ENCODE results near the gene FBXW11.
"Not testable (repeated sequence)": the region's sequence is repeated elsewhere in the genome, so short reads cannot be mapped to it uniquely, and the experiment has no call there.

FBXW11 gene

DNA sequence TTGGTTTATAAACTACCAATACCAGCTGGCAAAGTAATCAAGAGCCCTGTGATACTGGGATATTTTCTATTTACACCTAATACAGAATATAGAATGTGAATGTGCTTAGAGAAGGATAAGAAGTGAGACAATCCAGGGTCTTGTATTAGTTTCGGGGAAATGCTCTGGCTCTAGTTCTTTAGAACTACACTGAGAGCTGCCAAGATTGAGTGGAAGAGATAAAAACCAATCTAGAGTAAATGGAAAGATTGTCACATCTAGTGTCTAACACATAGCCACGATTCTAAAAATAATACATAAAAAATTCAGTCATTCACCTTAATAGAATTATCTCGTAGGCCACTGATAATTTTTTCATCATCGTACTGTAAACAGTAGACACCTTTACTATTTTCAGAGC lies 115.3 kb downstream of the FBXW11 start:
- no peaks in the 10 kb centered on the region for H3K79me2 ChIP-seq (ENCODE audit: insufficient read depth, low read length)
- no peak overlapping the region for H2AFZ ChIP-seq (ENCODE audit: low read length)
- H3K27me3 ChIP-seq (ENCODE audit: insufficient read depth, low read length, poor library complexity, severe bottlenecking), result no peaks in the 10 kb centered on the region
- H3K9me2 ChIP-seq (replicated peaks; ENCODE audit: low read depth, low read length), result no peaks in the 10 kb centered on the region
- H3K4me1 ChIP-seq (ENCODE audit: insufficient read depth, low read length, poor library complexity, severe bottlenecking), result no peaks in the 10 kb centered on the region
- no peak overlapping the region for H3K4me2 ChIP-seq (ENCODE audit: low read depth, low read length, poor library complexity, severe bottlenecking)
- no peaks in the 10 kb centered on the region for H3F3A ChIP-seq (ENCODE audit: low read depth)
- no peak overlapping the region for H3K9ac ChIP-seq (ENCODE audit: low read depth, low read length, poor library complexity, severe bottlenecking)
- H3K9me3 ChIP-seq (ENCODE audit: insufficient read depth, low read depth, low read length), result no peaks in the 10 kb centered on the region
- H3K36me3 ChIP-seq (ENCODE audit: insufficient read depth, low read length), result 0 out of 2 replicates have a peak, but pooled peaks cover 17% of the 10 kb centered on the region
- H4K20me1 ChIP-seq (ENCODE audit: insufficient read depth, low read length, poor library complexity, severe bottlenecking), result no peaks in the 10 kb centered on the region
- TF ChIP-seq, protein P1, sequence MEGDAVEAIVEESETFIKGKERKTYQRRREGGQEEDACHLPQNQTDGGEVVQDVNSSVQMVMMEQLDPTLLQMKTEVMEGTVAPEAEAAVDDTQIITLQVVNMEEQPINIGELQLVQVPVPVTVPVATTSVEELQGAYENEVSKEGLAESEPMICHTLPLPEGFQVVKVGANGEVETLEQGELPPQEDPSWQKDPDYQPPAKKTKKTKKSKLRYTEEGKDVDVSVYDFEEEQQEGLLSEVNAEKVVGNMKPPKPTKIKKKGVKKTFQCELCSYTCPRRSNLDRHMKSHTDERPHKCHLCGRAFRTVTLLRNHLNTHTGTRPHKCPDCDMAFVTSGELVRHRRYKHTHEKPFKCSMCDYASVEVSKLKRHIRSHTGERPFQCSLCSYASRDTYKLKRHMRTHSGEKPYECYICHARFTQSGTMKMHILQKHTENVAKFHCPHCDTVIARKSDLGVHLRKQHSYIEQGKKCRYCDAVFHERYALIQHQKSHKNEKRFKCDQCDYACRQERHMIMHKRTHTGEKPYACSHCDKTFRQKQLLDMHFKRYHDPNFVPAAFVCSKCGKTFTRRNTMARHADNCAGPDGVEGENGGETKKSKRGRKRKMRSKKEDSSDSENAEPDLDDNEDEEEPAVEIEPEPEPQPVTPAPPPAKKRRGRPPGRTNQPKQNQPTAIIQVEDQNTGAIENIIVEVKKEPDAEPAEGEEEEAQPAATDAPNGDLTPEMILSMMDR (conservative IDR thresholded peaks at IDR 0.05; ENCODE audit: low read length), result no peak
- TF ChIP-seq EZH2phosphoT487 (IDR thresholded peaks at IDR 0.05; ENCODE audit: borderline replicate concordance), result no peak
- H3K4me3 ChIP-seq (ENCODE audit: low read length, poor library complexity, severe bottlenecking), result no peak overlapping the region

DNA sequence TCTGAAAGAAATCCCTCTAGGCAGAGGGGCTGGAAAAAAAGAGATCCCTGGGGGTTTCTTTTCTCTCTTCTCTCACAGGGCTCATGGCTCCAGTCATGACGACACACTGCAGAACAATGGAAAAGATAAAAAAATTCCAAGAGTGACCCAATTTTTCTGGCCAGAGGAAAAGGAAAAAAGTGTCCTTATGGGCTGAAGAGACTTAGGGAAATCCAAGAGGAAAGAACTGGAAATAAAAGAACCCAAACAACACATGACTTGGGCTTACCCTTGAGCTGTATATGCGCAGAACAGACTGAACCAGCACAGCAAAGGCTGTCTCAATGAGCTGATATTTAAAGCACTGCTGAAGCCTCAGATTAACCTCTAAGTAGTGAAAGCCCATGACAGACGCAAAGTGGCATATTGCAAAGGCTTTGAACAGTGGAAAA lies 118.4 kb downstream of the FBXW11 start:
- Histone ChIP-seq H3K36me3 (ENCODE audit: insufficient read depth, low read length) (peaks cover 21% of the 10 kb centered on the region; the same call in 1 of the 2 replicates), H3K79me2 (ENCODE audit: insufficient read depth, low read length) (no peaks in the 10 kb centered on the region), H3K9ac (ENCODE audit: low read depth, low read length, poor library complexity, severe bottlenecking) (no peak overlapping the region), H3K4me1 (ENCODE audit: insufficient read depth, low read length, poor library complexity, severe bottlenecking) (no peaks in the 10 kb centered on the region), H3K27me3 (ENCODE audit: insufficient read depth, low read length, poor library complexity, severe bottlenecking) (no peaks in the 10 kb centered on the region), H2AFZ (ENCODE audit: low read length) (no peak overlapping the region), H3K4me3 (ENCODE audit: low read length, poor library complexity, severe bottlenecking) (no peak overlapping the region), H3K4me2 (ENCODE audit: low read depth, low read length, poor library complexity, severe bottlenecking) (no peak overlapping the region), H3K9me3 (ENCODE audit: insufficient read depth, low read depth, low read length) (no peaks in the 10 kb centered on the region), H3K9me2 (replicated peaks; ENCODE audit: low read depth, low read length) (no peaks in the 10 kb centered on the region), H3F3A (ENCODE audit: low read depth) (no peaks in the 10 kb centered on the region), H4K20me1 (ENCODE audit: insufficient read depth, low read length, poor library complexity, severe bottlenecking) (no peaks in the 10 kb centered on the region)
- TF ChIP-seq, protein P1 (conservative IDR thresholded peaks at IDR 0.05; ENCODE audit: low read length), result no peak
- TF ChIP-seq EZH2phosphoT487 (IDR thresholded peaks at IDR 0.05; ENCODE audit: borderline replicate concordance), result no peak

DNA sequence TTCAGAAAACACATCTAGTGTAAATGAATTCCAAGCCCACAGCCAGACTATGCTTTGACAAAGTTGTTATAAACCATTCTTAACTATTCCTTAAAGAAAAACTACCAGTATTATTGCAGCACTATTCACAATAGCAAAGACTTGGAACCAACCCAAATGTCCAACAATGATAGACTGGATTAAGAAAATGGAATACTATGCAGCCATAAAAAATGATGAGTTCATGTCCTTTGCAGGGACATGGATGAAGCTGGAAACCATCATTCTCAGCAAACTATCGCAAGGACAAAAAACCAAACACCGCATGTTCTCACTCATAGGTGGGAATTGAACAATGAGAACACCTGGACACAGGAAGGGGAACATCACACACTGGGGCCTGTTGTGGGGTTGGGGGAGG lies 120.4 kb downstream of the FBXW11 start:
- H3K36me3 ChIP-seq (ENCODE audit: insufficient read depth, low read length), result peaks cover 17% of the 10 kb centered on the region; the same call in 1 of the 2 replicates

DNA sequence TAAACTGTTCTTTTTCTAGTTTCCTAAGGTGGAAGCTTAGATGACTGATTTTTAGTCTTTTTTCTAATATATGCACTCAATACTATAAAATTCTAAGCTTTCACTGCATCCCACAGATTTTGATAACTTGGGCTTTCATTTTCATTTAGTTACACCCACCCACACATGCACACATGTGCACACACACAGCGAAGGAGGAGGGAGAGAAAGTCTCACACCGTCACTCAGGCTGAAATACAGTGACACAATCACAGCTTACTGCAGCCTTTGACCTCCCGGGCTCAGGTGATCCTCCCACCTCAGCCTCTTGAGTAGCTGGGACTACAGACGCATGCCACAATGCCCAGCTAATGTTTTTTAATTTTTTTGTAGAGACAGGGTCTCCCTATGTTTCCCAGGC lies 124.3 kb downstream of the FBXW11 start:
- no peak overlapping the region for H2AFZ ChIP-seq (ENCODE audit: low read length)
- H3K4me2 ChIP-seq (ENCODE audit: low read depth, low read length, poor library complexity, severe bottlenecking), result no peak overlapping the region
- H3F3A ChIP-seq (ENCODE audit: low read depth), result no peaks in the 10 kb centered on the region
- H4K20me1 ChIP-seq (ENCODE audit: insufficient read depth, low read length, poor library complexity, severe bottlenecking), result no peaks in the 10 kb centered on the region
- H3K79me2 ChIP-seq (ENCODE audit: insufficient read depth, low read length), result no peaks in the 10 kb centered on the region
- no peaks in the 10 kb centered on the region for H3K9me3 ChIP-seq (ENCODE audit: insufficient read depth, low read depth, low read length)
- H3K4me1 ChIP-seq (ENCODE audit: insufficient read depth, low read length, poor library complexity, severe bottlenecking), result no peaks in the 10 kb centered on the region
- no peak for TF ChIP-seq EZH2phosphoT487 (IDR thresholded peaks at IDR 0.05; ENCODE audit: borderline replicate concordance)
- TF ChIP-seq, protein P1 (conservative IDR thresholded peaks at IDR 0.05; ENCODE audit: low read length), result no peak
- no peak overlapping the region for H3K4me3 ChIP-seq (ENCODE audit: low read length, poor library complexity, severe bottlenecking)
- H3K9ac ChIP-seq (ENCODE audit: low read depth, low read length, poor library complexity, severe bottlenecking), result no peak overlapping the region
- no peaks in the 10 kb centered on the region for H3K27me3 ChIP-seq (ENCODE audit: insufficient read depth, low read length, poor library complexity, severe bottlenecking)
- H3K36me3 ChIP-seq (ENCODE audit: insufficient read depth, low read length), result peaks cover 4% of the 10 kb centered on the region; the same call in 1 of the 2 replicates
- H3K9me2 ChIP-seq (replicated peaks; ENCODE audit: low read depth, low read length), result no peaks in the 10 kb centered on the region

More for the DNA sequence above, 120.4 kb downstream of the FBXW11 start:
- H3F3A ChIP-seq (ENCODE audit: low read depth); H3K79me2 ChIP-seq (ENCODE audit: insufficient read depth, low read length); H3K27me3 ChIP-seq (ENCODE audit: insufficient read depth, low read length, poor library complexity, severe bottlenecking); H4K20me1 ChIP-seq (ENCODE audit: insufficient read depth, low read length, poor library complexity, severe bottlenecking); H2AFZ ChIP-seq (ENCODE audit: low read length); H3K9ac ChIP-seq (ENCODE audit: low read depth, low read length, poor library complexity, severe bottlenecking); H3K9me2 ChIP-seq (replicated peaks; ENCODE audit: low read depth, low read length); H3K4me2 ChIP-seq (ENCODE audit: low read depth, low read length, poor library complexity, severe bottlenecking); H3K9me3 ChIP-seq (ENCODE audit: insufficient read depth, low read depth, low read length); H3K4me3 ChIP-seq (ENCODE audit: low read length, poor library complexity, severe bottlenecking); H3K4me1 ChIP-seq (ENCODE audit: insufficient read depth, low read length, poor library complexity, severe bottlenecking): not testable (repeated sequence)

Measured in Loucy (cell line).